Aorta (tissue), 5 donors: ENCODE data around the gene NKTR. TPM values are rescaled to one million over a fixed set of nuclear protein-coding genes. Genes with fewer than 3 reads are reported as not detected.

Source experiments
- ATAC-seq: fragments of 200-7000 bp; cut with Tn5 transposase; one replicate; pipeline ENCODE4 v1.9.1; 2022; ENCODE audit warnings: moderate library complexity; ENCODE audit not compliant: low FRiP score
- DNase-seq, 2 donors: peaks; one replicate each; pipeline ENCODE4 v3.0.0-alpha.2; 2020
- H3K27ac ChIP-seq, 2 donors: one replicate each; pipeline ENCODE4 v1.5.1; 2013; ENCODE audit warnings: low read length in 2 of 2, mild to moderate bottlenecking in 2 of 2, moderate library complexity in 2 of 2, control low read depth in 1 of 2, inconsistent platforms in 1 of 2, low read depth in 1 of 2
- H3K27me3 ChIP-seq, 2 donors: one replicate each; pipeline ENCODE4 v1.6.1; 2013; ENCODE audit warnings: control low read depth in 1 of 2, low read length in 1 of 2, mild to moderate bottlenecking in 1 of 2, moderate library complexity in 1 of 2; ENCODE audit not compliant: insufficient read depth in 2 of 2, control insufficient read depth in 1 of 2
- H3K36me3 ChIP-seq, 2 donors: one replicate each; pipeline ENCODE4 v1.6.1; 2013; ENCODE audit warnings: control low read depth in 1 of 2, low read length in 1 of 2, mild to moderate bottlenecking in 1 of 2; ENCODE audit not compliant: insufficient read depth in 2 of 2, control insufficient read depth in 1 of 2
- H3K4me1 ChIP-seq, 2 donors: one replicate each; pipeline ENCODE4 v1.6.1; 2013; ENCODE audit warnings: low read length in 2 of 2, control low read depth in 1 of 2, mild to moderate bottlenecking in 1 of 2, moderate library complexity in 1 of 2; ENCODE audit not compliant: insufficient read depth in 2 of 2, control insufficient read depth in 1 of 2
- H3K4me3 ChIP-seq, 2 donors: one replicate each; pipeline ENCODE4 v1.5.1; 2013; ENCODE audit warnings: low read length in 2 of 2, control low read depth in 1 of 2, mild to moderate bottlenecking in 1 of 2
- H3K9me3 ChIP-seq: one replicate; pipeline ENCODE4 v1.6.1; 2013; ENCODE audit warnings: mild to moderate bottlenecking, low read length; ENCODE audit not compliant: control insufficient read depth
- WGBS, 2 donors: extraction: QIAGEN DNeasy Blood & Tissue Kit; methylation state at CpG; one replicate each; pipeline ENCODE4 v1.1.7; 2013; 5-methylcytosine and 5-hydroxymethylcytosine counted together
- intact Hi-C, 2 donors: fragments of 100-400 bp; cut with DNase I; formaldehyde crosslinking; loops; one replicate each; pipeline versions ENCODE4 v1.14.2 to v1.15.0; 2022
- polyA plus RNA-seq, 2 donors: library from polyadenylated mRNA; stranded (reverse); fragments of 200-250 nt; gene quantifications; one replicate each; pipeline ENCODE4 v1.2.3, GENCODE V29; 2013
- total RNA-seq, 2 donors: library from RNA; stranded (reverse); fragmentation: NEBNext Ultra II Directional; extraction: Animal tissue kit (Norgen Biotek cat#: 25700); gene quantifications; one replicate each; pipeline ENCODE4 v1.2.1, GENCODE V29; 2021
- donor health status: healthy with polysubstance abuse.
- donor health status: Bipolar disorder and iron deficiency.
- donor health status: DM: no; HTN: no; CAD: no.
- donor health status: DM: no; HTN: no; CAD: no.
- donor health status: DM: yes; HTN: yes; CAD: no.

NKTR gene
- total and polyA plus RNA-seq, 4 donors = 6.1 to 163 (median 78.1) TPM

DNA sequence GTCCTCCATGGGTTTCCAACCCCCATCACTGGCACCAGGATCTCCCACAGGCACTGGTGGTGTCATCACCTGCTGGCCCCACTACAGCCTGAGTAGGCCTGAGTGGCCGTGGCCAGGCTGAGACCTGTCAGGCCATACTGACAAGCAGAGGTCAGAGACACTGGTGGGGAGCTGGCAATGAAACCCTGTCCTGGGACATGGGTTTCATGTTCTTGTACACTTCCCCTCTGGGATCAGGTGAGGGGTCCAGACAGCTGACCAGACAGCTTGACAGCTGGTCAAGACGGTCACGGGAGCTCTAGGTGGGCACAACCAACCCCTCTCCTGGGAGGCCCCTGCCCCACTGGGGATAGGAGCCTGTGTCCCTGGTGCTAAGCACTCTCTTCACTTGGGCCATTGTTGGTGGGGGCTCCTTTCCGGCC is 66.1 kb downstream of the NKTR start:
- no peaks in the 10 kb centered on the region for H3K27me3 ChIP-seq

GRCh38 chr3:42667096-42667522 is 66.6 kb downstream of the NKTR start:
- Histone ChIP-seq H3K4me3 (no peak overlapping the region), H3K9me3 (no peaks in the 10 kb centered on the region), H3K4me1 (peaks cover 0 to 2% of the 10 kb centered on the region in 2 donors), H3K36me3 (no peaks in the 10 kb centered on the region), H3K27ac (no peak overlapping the region), H3K27me3 (no peaks in the 10 kb centered on the region)
- WGBS, 2 donors = 35 to 41% methylated on average over 7 of the region's 7 CpGs
- no peak for ATAC-seq
- intact Hi-C loops = no loop called here
- peak in 1 of 2 donors; percentile 64 for DNase-seq

More for the DNA sequence above, 66.1 kb downstream of the NKTR start:
- intact Hi-C loops = no loop called here
- Histone ChIP-seq H3K27ac (peak overlapping the region in 1 of 2 donors; percentile 45), H3K9me3 (no peaks in the 10 kb centered on the region), H3K36me3 (no peaks in the 10 kb centered on the region), H3K4me3 (no peak overlapping the region), H3K4me1 (peaks cover 0 to 2% of the 10 kb centered on the region in 2 donors)
- DNase-seq (peak in 1 of 2 donors; percentile 77), ATAC-seq (peak; percentile 9)
- 47 to 58% methylated on average over 4 of the region's 4 CpGs for WGBS, 2 donors

DNA sequence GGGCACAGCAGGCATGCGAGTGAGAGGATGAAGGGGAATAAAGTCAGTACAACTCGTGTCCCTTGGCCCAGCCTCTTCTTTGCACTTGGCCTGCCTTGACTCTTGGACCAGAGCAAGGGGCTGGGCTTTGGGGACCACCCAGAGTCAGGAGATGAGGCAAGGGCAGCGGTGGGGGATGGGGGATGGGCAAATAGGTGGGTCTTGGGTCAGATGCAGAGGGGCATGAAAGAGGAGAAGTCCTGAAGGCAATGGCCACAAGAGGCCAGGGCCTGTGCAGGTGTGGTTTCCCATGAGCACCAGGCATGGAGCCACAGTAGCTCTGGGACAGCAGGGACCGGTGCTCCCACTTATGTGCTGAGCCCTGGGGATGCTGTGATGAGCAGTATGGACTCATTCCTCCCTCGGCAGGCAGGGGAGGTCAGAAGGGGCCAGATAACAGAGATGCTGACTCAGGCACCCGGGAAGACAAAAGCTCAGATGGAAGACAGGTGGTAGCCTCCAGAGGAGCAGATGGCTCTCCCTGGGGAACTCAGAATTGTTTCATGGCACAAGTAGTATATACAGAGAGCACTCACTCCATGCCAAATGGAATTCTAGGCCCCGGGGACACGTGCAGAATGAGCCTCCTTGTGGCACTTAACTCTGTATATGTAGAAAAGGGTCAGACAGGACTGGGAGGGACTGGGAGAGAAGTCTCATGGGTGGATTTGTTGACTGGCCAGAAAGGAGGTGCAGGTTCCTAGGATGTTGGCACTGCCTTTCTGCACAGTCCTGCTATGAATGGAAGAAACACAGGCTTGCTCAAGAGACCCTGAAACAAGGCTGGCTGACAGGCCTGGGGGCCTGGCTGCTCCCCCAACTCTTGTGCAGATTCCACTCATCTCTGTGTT is 67.3 kb downstream of the NKTR start:
- Histone ChIP-seq H3K27me3 (no peaks in the 10 kb centered on the region), H3K4me3 (no peak overlapping the region), H3K27ac (no peak overlapping the region), H3K36me3 (no peaks in the 10 kb centered on the region), H3K4me1 (peaks cover 0 to 2% of the 10 kb centered on the region in 2 donors), H3K9me3 (no peaks in the 10 kb centered on the region)
- ATAC-seq (peak; percentile 2), DNase-seq (no peak)
- intact Hi-C loops = no loop called here
- 33 to 37% methylated on average over 8 of the region's 8 CpGs for WGBS, 2 donors

- no peaks in the 10 kb centered on the region for H3K36me3 ChIP-seq
- intact Hi-C loops = no loop called here
- no peak for DNase-seq
- H3K4me1 ChIP-seq = peaks cover 0 to 2% of the 10 kb centered on the region in 2 donors
- no peak for ATAC-seq
- WGBS, 2 donors = 86 to 88% methylated on average over 2 of the region's 2 CpGs
- no peak overlapping the region for H3K27ac ChIP-seq
- no peaks in the 10 kb centered on the region for H3K9me3 ChIP-seq
- no peaks in the 10 kb centered on the region for H3K27me3 ChIP-seq
- H3K4me3 ChIP-seq = no peak overlapping the region
Measured at GRCh38 chr3:42668413-42668760, 67.9 kb downstream of the NKTR start.

- H3K4me3 ChIP-seq = no peak overlapping the region
- H3K27me3 ChIP-seq = no peaks in the 10 kb centered on the region
- H3K27ac ChIP-seq = no peak overlapping the region
- ATAC-seq = no peak
- 77 to 78% methylated on average over 4 of the region's 4 CpGs for WGBS, 2 donors
- intact Hi-C loops = no loop called here
- no peak for DNase-seq
- H3K9me3 ChIP-seq = no peaks in the 10 kb centered on the region
- H3K4me1 ChIP-seq = peaks cover 0 to 2% of the 10 kb centered on the region in 2 donors
- H3K36me3 ChIP-seq = no peaks in the 10 kb centered on the region
Measured at GRCh38 chr3:42668793-42669217, 68.3 kb downstream of the NKTR start.

- 71 to 75% methylated on average over 7 of the region's 7 CpGs for WGBS, 2 donors
- no peaks in the 10 kb centered on the region for H3K9me3 ChIP-seq
- DNase-seq (no peak), ATAC-seq (no peak)
- no peaks in the 10 kb centered on the region for H3K36me3 ChIP-seq
- no peaks in the 10 kb centered on the region for H3K27me3 ChIP-seq
- no peak overlapping the region for H3K27ac ChIP-seq
- peaks cover 0 to 2% of the 10 kb centered on the region in 2 donors for H3K4me1 ChIP-seq
- intact Hi-C loops = no loop called here
- no peak overlapping the region for H3K4me3 ChIP-seq
Measured at GRCh38 chr3:42670051-42670576, 69.6 kb downstream of the NKTR start.

DNA sequence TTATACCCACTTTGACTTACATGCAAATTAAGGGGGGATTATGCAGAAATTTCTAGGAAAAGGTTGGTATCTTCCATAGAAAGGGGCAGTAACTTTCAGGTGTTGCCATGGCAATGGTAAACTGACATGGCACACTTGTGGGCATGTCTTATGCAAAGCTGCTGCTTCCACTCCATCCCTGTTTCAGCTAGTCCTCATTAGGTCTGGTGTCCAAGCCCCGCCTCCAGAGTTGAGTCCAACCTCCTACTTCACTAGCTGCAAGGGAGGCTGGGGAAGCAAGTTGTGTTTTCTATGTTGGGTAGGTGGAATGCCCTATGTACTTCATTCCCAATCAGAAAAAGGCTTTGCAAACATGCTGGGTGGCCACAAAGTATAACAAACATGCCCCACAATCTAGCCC is 70.2 kb downstream of the NKTR start:
- Histone ChIP-seq H3K27ac (no peak overlapping the region), H3K36me3 (no peaks in the 10 kb centered on the region), H3K4me1 (peaks cover 0 to 2% of the 10 kb centered on the region in 2 donors), H3K4me3 (no peak overlapping the region), H3K27me3 (no peaks in the 10 kb centered on the region), H3K9me3 (no peaks in the 10 kb centered on the region)
- no peak for DNase-seq
- ATAC-seq = no peak
- 87 to 100% methylated on average over 1 of the region's 1 CpG for WGBS, 2 donors
- intact Hi-C loops = no loop called here

DNA sequence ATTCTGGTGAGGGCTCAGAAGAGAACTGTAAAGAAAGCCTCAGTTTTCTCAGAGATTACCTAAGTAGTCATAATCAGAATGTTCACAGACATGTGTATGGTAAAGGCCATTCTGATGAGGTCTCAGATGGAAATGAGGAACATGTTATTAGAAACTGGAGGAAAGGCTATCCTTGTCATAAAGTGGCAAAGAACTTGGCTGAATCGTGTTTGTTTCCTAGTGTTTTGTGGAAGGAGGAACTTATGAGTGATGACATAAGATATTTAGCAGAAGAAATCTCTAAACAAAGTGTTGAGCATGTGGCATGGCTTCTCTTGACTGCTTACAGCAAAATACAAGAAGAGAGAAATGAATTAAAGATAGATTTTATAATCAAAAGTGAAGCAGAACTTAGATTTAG is 72.0 kb downstream of the NKTR start:
- no peaks in the 10 kb centered on the region for H3K27me3 ChIP-seq
- H3K27ac ChIP-seq = no peak overlapping the region
- intact Hi-C loops = no loop called here
- 55 to 67% methylated on average over 1 of the region's 1 CpG for WGBS, 2 donors
- no peaks in the 10 kb centered on the region for H3K9me3 ChIP-seq
- ATAC-seq (no peak), DNase-seq (no peak)
- no peak overlapping the region for H3K4me3 ChIP-seq
- H3K36me3 ChIP-seq = no peaks in the 10 kb centered on the region
- H3K4me1 ChIP-seq = no peaks in the 10 kb centered on the region

GRCh38 chr3:42673082-42673481 is 72.6 kb downstream of the NKTR start:
- Histone ChIP-seq H3K4me3 (no peak overlapping the region), H3K27me3 (no peaks in the 10 kb centered on the region), H3K36me3 (no peaks in the 10 kb centered on the region), H3K27ac (no peak overlapping the region), H3K9me3 (no peaks in the 10 kb centered on the region), H3K4me1 (no peaks in the 10 kb centered on the region)
- ATAC-seq (no peak), DNase-seq (peak in 1 of 2 donors; percentile 36)
- intact Hi-C loops = no loop called here
